Calu3 (cell line): ENCODE results near the gene ADD3. TPM values are rescaled to one million over a fixed set of nuclear protein-coding genes. Genes with fewer than 3 reads are reported as not detected.

Source experiments
- BruUV-seq: library from RNA; stranded (reverse); fragments of 400-500 nt; replicated peaks from 2 replicates; lab custom pipeline; 2021; lab: Mats Ljungman, UMichigan
- CTCF ChIA-PET: fragments of 300-600 bp; sonication (Branson Sonifier 250); formaldehyde crosslinking; loops from one replicate; lab custom pipeline; 2022; ENCODE audit warnings: antibody characterized with exemption; lab: Charles Lee
- DNase-seq: peaks from one replicate; pipeline ENCODE4 v3.0.0; 2022
- H3K27ac Mint-ChIP-seq: one replicate; pipeline ENCODE4 v1.8.0; 2022; ENCODE audit warnings: mixed read lengths; ENCODE audit not compliant: unreplicated experiment
- H3K27me3 Mint-ChIP-seq: one replicate; pipeline ENCODE4 v1.8.0; 2022; ENCODE audit warnings: mixed read lengths; ENCODE audit not compliant: unreplicated experiment
- H3K36me3 Mint-ChIP-seq: one replicate; pipeline ENCODE4 v1.8.0; 2022; ENCODE audit warnings: mild to moderate bottlenecking, moderate library complexity, mixed read lengths; ENCODE audit not compliant: insufficient read depth, unreplicated experiment
- H3K4me1 Mint-ChIP-seq: one replicate; pipeline ENCODE4 v1.8.0; 2022; ENCODE audit warnings: mild to moderate bottlenecking, low read depth, mixed read lengths; ENCODE audit not compliant: unreplicated experiment
- H3K4me3 Mint-ChIP-seq: one replicate; pipeline ENCODE4 v1.8.0; 2022; ENCODE audit warnings: mild to moderate bottlenecking, low read depth, moderate library complexity, mixed read lengths; ENCODE audit not compliant: unreplicated experiment
- H3K9me3 Mint-ChIP-seq: one replicate; pipeline ENCODE4 v1.8.0; 2022; ENCODE audit warnings: low read depth, mixed read lengths; ENCODE audit not compliant: unreplicated experiment
- intact Hi-C: fragments of 100-400 bp; cut with micrococcal nuclease; formaldehyde crosslinking; loops from one replicate; pipeline ENCODE4 v1.10.0; 2022; ENCODE audit not compliant: unreplicated experiment
- total RNA-seq: library from RNA; stranded (reverse); gene quantifications from 2 replicates; pipeline ENCODE4 v1.2.3, GENCODE V29; 2022
- TF ChIP-seq, protein P1 (sequence below): fragments of 200-600 bp; IDR thresholded peaks from one replicate; pipeline ENCODE4 v1.8.0; 2022; ENCODE audit warnings: antibody characterized with exemption; ENCODE audit not compliant: unreplicated experiment

ADD3 gene
- total RNA-seq, 1 experiment from 2014 or later: 64.4 TPM

DNA sequence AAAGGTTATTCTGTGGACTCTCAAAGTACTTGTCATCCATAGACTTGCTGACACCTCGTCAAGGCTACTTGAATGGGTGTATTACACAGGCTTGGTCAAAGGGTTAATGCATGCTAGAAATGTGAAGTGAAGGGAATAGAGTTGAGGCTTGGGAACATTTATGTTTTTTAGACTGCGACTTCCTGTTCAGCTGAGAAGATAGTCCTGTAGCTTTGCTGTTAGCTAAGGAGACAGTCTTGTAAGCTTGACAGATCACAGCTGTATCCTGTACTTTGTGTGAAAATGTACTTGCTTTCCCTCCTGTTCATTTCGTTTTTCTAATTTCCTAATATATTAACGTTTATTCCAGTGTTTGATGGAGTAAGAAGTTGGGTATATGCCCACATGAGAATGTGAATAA is 52.1 kb downstream of the ADD3 start:
- no TSS peak for BruUV-seq
- CTCF ChIA-PET: no interaction called here
- DNase-seq: no peak
- H3K27me3 Mint-ChIP-seq: no peaks in the 10 kb centered on the region
- TF ChIP-seq, protein P1, sequence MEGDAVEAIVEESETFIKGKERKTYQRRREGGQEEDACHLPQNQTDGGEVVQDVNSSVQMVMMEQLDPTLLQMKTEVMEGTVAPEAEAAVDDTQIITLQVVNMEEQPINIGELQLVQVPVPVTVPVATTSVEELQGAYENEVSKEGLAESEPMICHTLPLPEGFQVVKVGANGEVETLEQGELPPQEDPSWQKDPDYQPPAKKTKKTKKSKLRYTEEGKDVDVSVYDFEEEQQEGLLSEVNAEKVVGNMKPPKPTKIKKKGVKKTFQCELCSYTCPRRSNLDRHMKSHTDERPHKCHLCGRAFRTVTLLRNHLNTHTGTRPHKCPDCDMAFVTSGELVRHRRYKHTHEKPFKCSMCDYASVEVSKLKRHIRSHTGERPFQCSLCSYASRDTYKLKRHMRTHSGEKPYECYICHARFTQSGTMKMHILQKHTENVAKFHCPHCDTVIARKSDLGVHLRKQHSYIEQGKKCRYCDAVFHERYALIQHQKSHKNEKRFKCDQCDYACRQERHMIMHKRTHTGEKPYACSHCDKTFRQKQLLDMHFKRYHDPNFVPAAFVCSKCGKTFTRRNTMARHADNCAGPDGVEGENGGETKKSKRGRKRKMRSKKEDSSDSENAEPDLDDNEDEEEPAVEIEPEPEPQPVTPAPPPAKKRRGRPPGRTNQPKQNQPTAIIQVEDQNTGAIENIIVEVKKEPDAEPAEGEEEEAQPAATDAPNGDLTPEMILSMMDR: no peak
- H3K4me1 Mint-ChIP-seq: peaks cover 23% of the 10 kb centered on the region
- H3K9me3 Mint-ChIP-seq: no peaks in the 10 kb centered on the region
- intact Hi-C loops: no loop called here
- no peaks in the 10 kb centered on the region for H3K36me3 Mint-ChIP-seq
- no peak overlapping the region for H3K4me3 Mint-ChIP-seq
- no peak overlapping the region for H3K27ac Mint-ChIP-seq

DNA sequence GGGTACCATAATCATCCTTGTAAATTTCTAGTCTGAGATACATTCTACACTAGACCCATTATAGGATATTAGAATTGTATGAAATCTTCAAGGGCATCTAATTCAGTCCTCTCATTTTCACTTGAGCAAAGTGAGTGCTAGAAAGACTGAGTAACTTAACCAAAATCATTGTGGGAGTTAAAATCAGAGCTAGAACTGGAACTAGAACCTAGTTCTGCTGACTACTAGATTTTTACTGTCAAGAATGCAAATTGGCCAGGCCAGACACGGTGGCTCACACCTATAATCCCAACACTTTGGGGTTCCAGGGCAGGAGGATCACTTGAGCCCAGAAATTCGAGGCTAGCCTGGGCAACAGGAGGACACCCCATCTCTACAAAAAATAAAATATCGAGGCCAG is 53.9 kb downstream of the ADD3 start:
- Mint-ChIP-seq H3K36me3 (no peaks in the 10 kb centered on the region), H3K9me3 (no peaks in the 10 kb centered on the region), H3K27ac (no peak overlapping the region), H3K27me3 (no peaks in the 10 kb centered on the region), H3K4me3 (no peak overlapping the region), H3K4me1 (peaks cover 28% of the 10 kb centered on the region)
- TF ChIP-seq, protein P1: no peak
- intact Hi-C loops: no loop called here
- no peak for DNase-seq
- BruUV-seq: no TSS peak
- CTCF ChIA-PET: no interaction called here

- Mint-ChIP-seq H3K36me3 (no peaks in the 10 kb centered on the region), H3K4me1 (peaks cover 28% of the 10 kb centered on the region), H3K27me3 (no peaks in the 10 kb centered on the region), H3K4me3 (no peak overlapping the region), H3K9me3 (no peaks in the 10 kb centered on the region), H3K27ac (no peak overlapping the region)
- intact Hi-C loops: no loop called here
- CTCF ChIA-PET: no interaction called here
- no TSS peak for BruUV-seq
- no peak for DNase-seq
- TF ChIP-seq, protein P1: no peak
Measured at GRCh38 chr10:110065269-110065668, 57.5 kb downstream of the ADD3 start.

- DNase-seq: peak; percentile 20
- Mint-ChIP-seq H3K9me3 (no peaks in the 10 kb centered on the region), H3K4me1 (peaks cover 36% of the 10 kb centered on the region), H3K27me3 (no peaks in the 10 kb centered on the region), H3K27ac (peak overlapping the region; percentile 35), H3K4me3 (peak overlapping the region; percentile 13), H3K36me3 (no peaks in the 10 kb centered on the region)
- CTCF ChIA-PET: interaction anchor here (1.0 kb wide), 1 partner anchor 9 kb away, joined by 3 read pairs; no protein-coding TSS in a partner anchor
- no TSS peak for BruUV-seq
- TF ChIP-seq, protein P1: no peak
- intact Hi-C loops: no loop called here
Measured at GRCh38 chr10:110067960-110068770, 60.4 kb downstream of the ADD3 start.
